ENCODE results near the gene DLGAP1. TPM values are rescaled to one million over a fixed set of nuclear protein-coding genes. Genes with fewer than 3 reads are reported as not detected.

The DLGAP1 gene
- total RNA-seq, 1 donor from 2014 or later: 57.1 TPM

DNA sequence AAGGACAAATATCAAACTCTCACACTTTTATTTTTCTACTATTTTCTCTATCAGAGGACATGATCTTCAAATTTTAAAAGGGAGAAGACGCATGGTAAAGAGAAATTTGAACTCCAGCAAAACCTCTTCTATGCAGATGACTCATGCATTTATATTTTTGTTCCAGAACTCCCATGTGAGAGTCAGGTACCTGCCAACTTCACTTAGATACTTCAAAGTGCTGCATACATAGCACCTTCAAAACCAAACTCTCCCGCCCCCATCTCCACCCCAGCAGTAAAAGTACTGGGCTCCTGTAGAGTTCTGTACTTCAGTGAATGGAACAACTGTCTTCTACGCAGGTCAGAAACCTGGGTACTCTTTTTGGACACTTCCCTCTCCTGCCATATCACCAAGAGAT is 606.8 kb downstream of the DLGAP1 start:
- no peak for FAIRE-seq
- no peak for DNase-seq (ENCODE audit: low spot score in 2 of 2)

DNA sequence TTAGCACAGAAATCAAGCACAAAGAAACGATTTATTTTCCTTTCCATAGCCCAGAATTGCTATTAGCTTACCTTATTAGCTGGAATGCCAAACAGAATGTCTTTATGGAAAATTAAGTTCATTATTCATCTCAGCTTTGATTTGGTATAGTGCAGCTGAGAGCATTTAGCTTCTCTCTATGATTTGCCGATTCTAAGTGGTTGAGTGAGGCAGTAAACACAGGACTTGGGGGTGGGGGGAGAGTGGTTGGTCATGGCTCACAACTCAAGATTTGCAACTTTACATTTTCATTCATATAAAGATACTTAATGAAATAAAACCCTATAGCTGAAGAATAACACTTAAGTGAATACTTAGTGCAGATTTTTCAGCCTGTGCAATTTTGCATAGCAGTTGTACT is 609.9 kb downstream of the DLGAP1 start:
- FAIRE-seq: no peak
- no peak for DNase-seq (ENCODE audit: low spot score in 2 of 2)

DNA sequence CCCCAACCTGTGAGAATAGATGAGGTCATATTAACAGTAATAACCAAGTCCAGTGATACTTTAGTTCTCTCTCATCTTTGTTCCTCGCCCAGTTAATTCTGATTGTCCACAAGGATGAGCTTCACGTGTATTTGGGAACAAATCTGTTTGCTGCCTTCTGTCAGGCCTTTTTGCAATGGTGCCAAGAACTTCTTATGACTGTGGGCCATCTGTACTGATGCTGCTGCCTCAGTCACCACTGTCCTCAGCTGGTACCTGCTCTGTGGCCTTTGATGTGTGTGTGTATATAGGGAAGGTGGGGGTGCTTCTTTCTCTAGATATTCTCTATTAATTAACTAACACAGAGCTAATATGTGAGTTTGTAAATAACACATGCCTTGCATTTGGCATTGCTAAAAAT is 612.3 kb downstream of the DLGAP1 start:
- no peak for DNase-seq (ENCODE audit: low spot score in 2 of 2)
- FAIRE-seq: no peak

DNA sequence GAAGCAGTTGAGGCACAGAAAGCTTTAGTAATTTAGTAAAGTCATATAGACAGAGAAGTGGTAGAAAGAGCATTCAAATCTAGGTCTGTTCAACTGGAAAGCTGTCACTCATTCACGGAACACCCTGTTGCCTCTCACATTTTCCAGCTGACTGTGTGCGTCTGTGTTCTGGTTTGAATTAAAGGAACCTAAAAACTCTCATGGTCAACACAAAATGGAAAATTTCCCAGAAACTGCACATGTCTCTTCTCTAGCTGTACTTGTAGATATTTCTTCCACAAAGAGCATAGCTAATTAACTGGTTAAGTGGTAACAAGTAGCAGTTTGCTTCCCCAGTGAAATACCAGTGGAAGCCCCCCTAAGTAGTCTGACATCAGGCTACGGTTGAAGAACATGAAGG is 614.3 kb downstream of the DLGAP1 start:
- DNase-seq (ENCODE audit: low spot score in 2 of 2): no peak
- FAIRE-seq: no peak

DNA sequence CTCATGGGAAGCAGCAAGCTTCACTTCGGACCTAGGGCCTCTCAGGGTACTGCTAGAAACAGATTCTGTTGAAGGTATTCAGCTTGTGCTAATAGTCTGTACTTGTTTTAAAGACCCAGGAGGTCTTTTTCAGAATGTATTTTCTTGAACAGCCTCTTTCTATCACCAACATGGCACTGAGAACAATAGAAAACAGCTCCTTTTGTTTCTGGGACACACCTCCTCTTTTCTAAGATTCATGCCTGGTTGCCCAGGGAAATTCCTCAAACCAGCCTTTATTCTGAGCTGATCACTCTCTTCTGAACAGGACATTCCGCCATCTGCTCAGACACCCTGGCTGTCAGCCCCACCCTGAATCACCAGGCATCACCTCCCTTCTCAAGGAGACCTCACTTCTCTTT is 615.5 kb downstream of the DLGAP1 start:
- DNase-seq (ENCODE audit: low spot score in 2 of 2) (no peak), FAIRE-seq (no peak)

DNA sequence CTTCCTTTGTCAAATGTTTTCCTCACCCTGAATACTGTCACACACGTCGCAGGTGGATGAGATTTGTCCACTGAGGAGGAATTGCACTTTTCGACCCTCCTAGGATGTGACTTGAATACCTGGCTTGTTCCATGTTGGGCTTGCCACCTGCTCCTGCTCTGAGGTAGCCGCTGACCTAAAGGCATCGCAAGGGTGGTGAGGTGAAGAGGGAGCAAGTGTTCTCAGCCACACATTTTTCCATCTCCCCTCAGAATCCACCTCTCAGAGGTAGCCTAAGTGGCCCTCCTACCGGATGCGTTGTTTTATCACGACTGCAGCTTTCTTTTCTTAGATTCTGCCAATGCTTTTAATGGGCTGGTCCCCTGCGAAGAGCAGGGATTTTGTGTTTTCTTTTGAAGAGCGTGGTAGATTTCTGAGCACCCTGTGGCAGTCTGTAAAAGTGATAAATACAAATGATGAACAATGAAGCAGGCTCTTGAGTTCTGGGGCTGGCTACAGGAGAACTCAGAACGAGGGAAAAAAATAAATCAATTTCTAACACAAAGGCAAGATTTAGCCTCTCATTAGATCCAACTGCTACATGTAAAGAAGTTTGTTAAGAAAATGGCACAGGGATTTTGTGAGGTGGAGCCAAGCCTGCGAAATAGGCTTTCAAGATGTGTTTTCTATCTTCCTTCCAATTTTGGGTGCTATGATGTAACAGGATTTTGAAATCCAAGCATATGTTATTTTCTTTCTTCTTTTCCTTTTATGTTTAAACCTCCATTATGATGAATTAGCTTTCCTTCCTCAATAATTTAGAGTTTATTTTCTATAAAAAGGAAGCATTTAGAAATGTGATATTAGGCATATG is 618.4 kb downstream of the DLGAP1 start:
- FAIRE-seq: no peak
- DNase-seq (ENCODE audit: low spot score in 2 of 2): no peak

DNA sequence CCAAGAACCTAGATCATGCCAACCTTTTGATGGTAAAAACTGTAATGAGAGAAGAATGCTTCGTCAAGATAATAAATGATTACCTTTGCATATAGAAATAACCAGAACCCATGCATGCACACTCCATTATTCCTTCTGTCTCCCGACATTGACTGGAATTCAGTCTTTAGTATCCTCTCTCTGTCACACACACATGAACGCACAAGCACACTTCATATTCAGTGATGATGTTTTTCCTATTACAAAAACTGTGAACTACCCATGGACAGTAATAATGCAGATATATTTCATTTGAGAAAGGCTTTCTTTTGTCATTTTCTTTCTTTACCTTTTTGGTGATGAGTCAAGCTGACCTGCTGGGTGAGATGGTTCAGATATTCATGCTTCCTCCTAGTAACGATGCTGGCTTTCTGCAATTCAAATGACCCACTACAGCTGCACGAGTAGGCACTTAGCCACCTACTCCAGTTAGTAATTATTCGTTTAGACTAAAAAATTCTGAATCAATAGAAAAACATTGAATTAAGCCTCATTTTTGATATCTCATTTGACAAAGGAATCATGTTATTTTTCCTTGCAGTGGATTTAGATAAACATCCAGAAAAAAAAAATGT is 623.0 kb downstream of the DLGAP1 start:
- FAIRE-seq (no peak), DNase-seq (ENCODE audit: low spot score in 2 of 2) (no peak)

DNA sequence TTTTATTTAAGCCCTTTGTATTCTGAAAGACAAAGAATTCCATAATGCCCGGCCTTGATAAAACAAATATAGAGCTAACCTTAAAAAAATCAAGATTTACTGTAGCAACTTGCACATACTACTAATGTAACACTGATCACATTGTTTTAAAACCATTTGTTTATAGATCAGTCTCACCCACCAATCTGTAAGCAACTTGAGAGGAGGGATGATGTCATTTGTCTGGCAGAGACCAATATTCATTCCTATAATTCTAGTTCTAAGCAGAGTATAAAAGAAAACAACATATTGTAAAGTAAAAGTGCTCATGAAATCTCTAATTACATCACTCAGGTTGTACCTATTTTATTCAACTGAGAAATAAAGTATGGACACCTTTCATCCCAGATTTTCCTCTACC is 624.5 kb downstream of the DLGAP1 start:
- FAIRE-seq (no peak), DNase-seq (ENCODE audit: low spot score in 2 of 2) (no peak)

DNA sequence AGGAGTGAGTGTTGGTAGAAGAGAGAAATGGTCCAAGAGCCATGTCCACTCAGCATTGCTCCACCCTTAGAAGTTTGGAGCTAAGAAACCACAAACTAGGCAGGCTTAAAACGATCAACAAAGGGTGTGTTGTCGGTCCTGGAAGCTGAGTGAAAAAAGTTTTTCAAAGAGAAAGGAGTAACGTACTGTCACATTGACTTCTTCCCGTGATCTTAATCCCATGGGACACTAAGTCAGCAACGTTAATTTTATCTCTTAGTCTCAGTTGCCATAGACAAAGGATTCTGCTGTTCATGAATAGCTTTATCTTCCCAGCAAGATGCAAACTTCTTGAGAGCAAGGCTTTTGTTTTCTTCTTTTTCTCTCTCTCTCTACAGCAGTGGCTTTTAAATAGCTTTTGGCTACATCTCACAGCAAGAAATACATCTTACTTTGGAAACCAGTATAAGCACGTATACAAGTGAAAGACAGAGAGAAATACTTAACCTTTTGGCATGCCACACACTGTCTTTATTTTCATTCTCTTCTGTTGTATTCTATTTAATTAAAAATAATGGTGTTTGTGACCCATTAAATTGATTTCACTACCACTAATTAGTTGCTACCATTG is 627.8 kb downstream of the DLGAP1 start:
- DNase-seq (ENCODE audit: low spot score in 2 of 2) (no peak), FAIRE-seq (no peak)

DNA sequence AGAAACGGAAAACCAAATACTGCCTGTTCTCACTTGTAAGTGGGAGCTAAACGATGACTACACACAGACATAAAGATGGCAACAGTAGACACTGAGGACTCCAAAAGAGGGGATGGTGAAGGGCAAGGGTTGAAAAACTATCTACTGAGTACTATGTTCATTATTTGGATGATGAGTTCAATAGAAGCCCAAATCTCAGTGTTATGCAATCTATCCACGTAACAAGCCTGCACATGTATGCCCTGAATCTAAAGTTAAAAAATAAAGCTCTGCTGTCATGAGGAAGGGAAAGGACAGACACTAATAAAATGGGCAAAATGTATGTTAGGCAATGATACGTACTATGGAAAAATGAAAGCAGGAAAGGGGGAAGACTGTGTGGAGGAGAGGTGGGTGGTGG is 629.1 kb downstream of the DLGAP1 start:
- DNase-seq (ENCODE audit: low spot score in 2 of 2) (no peak), FAIRE-seq (no peak)

DNA sequence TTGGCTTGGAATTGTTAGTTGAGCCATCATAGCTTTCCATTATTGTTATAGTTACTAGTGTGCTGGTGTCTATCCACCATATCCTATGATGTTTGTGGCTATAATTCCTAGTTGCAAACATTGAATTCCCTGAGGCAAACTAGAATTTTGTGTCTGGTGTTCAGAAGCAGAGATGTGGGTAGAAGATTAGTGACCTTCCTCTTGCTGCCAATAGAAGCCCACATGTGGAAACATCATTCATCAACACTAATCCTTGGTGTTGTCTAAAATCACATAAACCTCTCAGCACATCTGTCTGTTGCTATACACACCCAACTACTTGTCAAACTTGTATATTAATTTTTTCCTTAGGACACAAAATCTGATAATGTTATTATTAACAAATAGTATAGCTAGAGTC is 631.0 kb downstream of the DLGAP1 start:
- no peak for FAIRE-seq
- DNase-seq (ENCODE audit: low spot score in 2 of 2): no peak

DNA sequence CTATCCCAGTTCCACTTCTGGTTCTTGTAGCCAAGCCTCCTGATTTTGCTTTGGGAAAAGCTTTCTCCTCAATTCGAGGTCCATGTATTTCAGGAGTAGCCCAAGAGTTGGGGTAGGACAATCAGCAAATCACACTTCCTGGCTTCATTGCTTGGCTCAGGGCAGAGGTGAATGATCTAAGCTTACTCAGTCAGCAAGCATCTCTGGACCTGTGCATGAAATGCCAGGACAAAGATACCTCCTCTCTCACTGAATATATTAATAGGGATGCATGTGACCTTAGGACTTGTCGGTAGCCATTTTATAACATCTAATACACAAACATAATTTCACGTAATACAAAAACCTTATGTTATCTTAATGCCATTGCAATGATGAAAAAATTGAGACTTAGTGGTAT is 632.0 kb downstream of the DLGAP1 start:
- FAIRE-seq (no peak), DNase-seq (ENCODE audit: low spot score in 2 of 2) (no peak)

DNA sequence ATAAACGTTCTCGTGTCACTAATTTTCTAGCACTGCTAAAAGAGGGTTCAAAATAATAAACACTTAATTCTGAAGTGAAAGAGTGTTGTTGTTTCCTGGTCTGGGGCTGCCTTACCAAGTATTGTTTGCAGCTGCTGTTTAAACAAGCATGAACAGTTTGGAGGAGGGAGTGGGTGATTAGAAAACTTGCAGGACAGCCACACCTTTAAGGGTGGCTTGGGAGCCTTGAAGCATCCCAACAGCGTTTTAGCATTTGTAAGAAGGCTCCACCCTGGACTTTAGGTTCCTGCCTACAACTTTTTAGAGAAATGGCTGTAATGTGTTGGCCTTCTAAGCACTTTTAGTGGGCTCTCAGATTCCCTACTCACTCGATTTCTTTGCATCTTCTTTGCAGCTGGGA is 633.6 kb downstream of the DLGAP1 start:
- DNase-seq (ENCODE audit: low spot score in 2 of 2) (no peak), FAIRE-seq (no peak)

DNA sequence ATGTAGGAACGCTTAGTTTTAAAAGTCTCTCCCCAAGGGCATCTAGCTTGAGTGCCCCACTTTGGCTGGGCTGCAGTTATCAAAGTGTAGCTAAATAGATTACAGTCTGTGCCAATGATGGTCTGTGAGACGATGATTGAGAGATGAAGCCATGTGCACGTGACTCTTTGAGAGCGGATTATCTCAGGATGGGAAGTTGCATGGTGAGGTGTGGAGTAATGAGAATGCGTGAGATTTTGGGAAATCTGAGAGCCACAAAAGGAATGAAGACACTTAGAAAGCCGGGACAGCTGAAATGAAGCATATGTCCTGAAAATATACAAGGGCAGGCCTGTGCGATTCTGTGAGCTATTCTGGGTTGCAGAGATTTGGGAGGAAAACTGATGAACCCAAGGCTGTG is 635.1 kb downstream of the DLGAP1 start:
- DNase-seq (ENCODE audit: low spot score in 2 of 2) (no peak), FAIRE-seq (no peak)

DNA sequence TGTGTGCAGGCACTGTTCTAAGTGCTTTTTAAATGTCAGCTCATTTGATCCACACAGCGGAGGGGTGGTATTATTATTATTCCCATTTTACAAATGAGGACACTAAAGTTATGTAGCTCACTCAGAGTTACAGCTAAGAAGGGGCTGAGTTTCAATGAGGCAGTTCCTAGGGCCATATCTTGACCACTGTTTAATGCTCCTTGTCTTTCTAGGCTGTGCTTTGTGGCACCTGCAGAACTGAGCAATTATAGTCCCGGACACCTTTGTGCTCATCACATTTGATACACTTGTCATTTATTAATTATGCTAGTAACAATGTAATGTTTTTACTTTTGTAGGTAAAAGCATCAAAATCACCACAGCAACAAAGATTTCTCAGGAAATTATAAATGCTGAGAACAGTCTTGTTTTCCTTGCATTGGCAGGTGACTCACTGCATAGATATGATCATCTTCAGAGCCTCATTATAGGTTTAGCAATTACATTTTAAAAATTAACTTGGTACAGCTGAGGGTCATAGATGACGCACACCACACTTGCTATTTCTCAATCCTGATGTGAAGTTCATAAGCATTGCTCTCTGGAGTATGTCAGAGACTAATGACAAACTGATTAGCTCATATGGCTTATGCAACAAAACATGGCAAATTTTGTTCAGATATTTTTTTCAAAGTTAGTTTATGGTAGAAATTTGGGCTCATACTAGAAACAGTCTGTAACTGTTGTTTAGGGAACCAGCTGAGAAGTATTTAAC is 638.3 kb downstream of the DLGAP1 start:
- no peak for DNase-seq (ENCODE audit: low spot score in 2 of 2)
- FAIRE-seq: no peak

DNA sequence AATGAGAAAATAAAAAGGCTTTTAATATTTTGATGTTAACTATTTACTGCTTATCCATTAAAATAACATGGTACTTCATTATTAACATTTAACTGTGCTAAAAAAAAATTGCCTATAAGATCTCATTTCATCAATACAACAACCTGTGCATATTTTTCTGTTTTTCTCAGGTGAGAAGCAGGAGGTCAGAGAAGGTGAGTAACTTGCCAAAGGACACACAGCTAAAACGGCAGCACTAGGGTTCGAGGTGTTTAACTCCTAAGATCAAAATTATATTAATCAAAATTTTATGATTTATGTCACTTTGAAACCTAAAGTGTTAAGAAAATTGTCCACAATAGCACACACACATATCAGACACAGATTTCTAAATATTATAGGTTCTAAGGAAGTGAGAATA is 639.1 kb downstream of the DLGAP1 start:
- DNase-seq (ENCODE audit: low spot score in 2 of 2) (no peak), FAIRE-seq (no peak)

DNA sequence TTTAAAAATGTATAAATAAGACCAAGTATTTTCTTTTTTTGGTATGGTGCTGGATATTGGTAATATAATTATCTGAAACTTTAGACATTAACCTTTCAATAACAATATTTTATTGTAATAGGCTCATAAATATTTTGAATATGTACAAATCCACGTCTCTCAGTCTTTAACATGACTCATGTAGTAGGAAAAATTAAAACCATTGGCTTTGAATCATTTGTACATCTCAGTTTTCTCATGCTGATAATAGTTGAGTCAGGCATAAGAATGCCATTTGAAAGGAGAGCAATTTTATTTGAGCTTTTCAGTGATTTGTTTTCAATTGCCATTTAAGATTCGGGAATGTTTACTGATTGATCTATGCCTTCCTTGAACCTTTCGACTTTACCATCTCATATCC is 640.3 kb downstream of the DLGAP1 start:
- DNase-seq (ENCODE audit: low spot score in 2 of 2) (no peak), FAIRE-seq (no peak)

DNA sequence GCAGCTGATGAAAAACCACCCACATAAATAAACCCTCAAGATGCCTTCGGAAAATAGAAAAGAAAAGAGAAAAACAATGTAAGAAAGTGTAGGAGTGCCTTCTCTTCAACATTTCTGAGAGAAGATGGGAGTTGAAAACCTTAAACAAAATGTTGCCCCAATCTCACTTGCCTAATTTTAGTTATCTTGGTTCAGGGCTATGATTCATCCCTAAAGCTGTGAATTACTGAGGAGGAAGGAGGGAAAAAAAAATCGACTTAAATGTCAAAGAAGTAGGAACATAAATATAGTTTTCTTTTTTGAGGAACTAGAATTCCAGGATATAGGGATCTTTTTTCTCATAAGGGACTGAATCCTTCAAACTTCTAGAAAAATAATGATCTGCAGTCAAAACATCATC is 644.8 kb downstream of the DLGAP1 start:
- FAIRE-seq (no peak), DNase-seq (ENCODE audit: low spot score in 2 of 2) (no peak)

DNA sequence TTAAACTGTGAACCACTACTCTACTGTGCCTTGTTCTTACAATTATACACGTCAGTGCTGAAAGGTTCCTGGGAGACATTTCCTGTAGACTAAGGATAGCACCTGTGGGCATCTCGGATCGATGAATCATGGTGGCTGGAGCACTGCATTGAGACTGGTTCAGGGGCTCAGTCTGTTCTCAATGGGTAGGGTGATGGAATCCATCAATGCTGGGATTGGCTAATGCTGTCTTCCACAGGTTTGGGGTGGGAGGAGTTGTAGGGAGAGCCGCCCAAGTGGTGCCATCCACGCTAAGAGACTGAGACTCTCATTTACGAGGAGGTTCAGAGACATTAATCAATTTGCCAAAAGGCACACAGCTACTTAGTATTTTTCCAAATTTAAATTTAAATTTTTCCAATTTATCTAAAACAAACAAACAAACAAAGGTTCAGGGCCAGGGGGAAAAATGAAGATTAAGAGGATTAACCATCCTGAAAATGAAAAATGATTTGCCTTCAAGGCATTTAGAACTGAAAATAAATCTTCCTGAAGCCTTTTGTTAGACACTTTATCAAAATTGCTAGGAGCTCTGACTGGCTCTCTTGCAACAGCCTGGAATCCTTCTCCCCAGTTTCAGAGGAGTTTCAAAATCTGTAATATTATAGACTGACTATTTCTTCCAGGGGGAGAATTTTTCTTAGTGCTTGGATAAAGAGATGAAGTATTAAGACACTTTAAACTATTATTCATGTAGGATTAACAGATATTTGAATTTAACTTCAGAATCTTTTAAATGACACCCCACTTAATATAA is 645.9 kb downstream of the DLGAP1 start:
- FAIRE-seq (no peak), DNase-seq (ENCODE audit: low spot score in 2 of 2) (no peak)

DNA sequence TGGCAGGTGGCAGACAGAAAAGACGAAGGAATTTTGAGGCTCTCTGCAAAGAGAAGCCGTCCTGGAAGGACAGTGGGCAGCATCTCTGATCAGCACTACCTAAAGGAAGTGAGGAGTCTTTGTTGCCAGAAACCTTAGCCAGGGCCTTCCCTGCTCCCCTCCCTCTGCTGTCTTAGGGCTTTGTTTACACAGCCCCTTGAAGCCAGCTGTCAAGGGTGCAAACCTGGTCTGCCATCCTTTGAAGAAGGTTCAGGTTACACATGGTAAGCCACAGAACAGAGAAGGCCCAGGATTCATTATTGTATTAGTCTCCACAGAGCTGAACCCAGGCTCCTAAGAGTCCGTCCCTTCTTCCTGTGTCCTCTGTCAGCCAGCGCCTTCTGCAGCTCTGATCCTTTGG is 648.5 kb downstream of the DLGAP1 start:
- FAIRE-seq: no peak
- DNase-seq (ENCODE audit: low spot score in 2 of 2): no peak
